ENCODE measurements around the gene CD52. TPM values are rescaled to one million over a fixed set of nuclear protein-coding genes. Genes with fewer than 3 reads are reported as not detected.
"Not testable (repeated sequence)": the region's sequence is repeated elsewhere in the genome, so short reads cannot be mapped to it uniquely, and the experiment has no call there.

The CD52 gene
- total RNA-seq, 4 donors from 2014 or later: 1.8 to 2.7 (median 2.2) TPM; not detected in 1

DNA sequence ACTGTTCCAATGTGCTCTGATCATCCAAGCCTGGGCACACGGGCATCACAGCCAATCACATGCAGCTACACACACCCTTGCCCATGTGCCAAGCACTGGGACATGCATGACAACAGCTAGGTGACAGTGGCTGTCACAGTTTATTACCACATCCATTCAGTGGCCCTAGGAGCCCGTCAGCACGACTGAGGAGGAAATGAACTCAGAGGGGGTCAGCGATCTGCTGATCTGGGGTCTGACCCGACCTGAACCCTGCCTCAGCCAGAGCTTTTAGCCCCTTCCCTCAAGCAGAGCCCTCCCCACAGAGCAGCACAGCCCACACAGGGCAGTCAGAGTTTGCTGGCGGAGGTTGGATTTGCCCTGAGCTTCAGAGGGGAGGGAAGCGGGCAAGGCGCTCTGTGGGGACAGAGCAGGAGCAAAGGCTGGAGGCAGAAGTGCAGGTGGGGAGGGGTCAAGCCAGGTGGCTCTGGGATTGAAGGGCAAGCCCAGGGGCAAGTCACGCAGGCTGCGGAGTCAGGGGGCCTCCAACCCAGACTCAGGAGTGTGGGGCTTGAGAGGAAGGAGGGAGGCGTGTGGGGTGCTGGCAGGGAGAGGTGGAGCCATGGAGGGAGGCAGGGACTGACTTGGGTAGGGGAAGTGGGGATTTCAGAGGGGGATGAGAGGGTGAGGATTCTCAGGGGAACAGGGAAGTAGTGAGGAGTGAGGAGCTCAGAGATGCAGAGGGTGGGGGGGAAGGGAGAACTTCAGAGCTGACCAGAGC is 27.5 kb upstream of the CD52 start:
- ATAC-seq: no peak
- H3K36me3 ChIP-seq: peaks cover 0 to 11% of the 10 kb centered on the region in 2 donors
- no peak for TF ChIP-seq POLR2A (IDR thresholded peaks at IDR 0.05)
- TF ChIP-seq, protein P1, sequence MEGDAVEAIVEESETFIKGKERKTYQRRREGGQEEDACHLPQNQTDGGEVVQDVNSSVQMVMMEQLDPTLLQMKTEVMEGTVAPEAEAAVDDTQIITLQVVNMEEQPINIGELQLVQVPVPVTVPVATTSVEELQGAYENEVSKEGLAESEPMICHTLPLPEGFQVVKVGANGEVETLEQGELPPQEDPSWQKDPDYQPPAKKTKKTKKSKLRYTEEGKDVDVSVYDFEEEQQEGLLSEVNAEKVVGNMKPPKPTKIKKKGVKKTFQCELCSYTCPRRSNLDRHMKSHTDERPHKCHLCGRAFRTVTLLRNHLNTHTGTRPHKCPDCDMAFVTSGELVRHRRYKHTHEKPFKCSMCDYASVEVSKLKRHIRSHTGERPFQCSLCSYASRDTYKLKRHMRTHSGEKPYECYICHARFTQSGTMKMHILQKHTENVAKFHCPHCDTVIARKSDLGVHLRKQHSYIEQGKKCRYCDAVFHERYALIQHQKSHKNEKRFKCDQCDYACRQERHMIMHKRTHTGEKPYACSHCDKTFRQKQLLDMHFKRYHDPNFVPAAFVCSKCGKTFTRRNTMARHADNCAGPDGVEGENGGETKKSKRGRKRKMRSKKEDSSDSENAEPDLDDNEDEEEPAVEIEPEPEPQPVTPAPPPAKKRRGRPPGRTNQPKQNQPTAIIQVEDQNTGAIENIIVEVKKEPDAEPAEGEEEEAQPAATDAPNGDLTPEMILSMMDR (IDR thresholded peaks at IDR 0.05): no peak
- no peak for TF ChIP-seq EP300 (IDR thresholded peaks at IDR 0.05)
- TF ChIP-seq POLR2AphosphoS5 (IDR thresholded peaks at IDR 0.05): no peak
- peak overlapping the region in 3 of 4 donors; percentile 48 to 95 (median 60) for H3K27ac ChIP-seq
- H3K9me3 ChIP-seq: no peaks in the 10 kb centered on the region
- H3K4me1 ChIP-seq: peaks cover 0 to 52% (median 14%) of the 10 kb centered on the region in 3 donors
- 67 to 72% methylated on average over 3 to 5 of the region's 11 CpGs for WGBS, 2 donors (ENCODE audit: low coverage in 1 of 2)
- H3K27me3 ChIP-seq: no peaks in the 10 kb centered on the region
- no peak overlapping the region for H3K4me3 ChIP-seq

DNA sequence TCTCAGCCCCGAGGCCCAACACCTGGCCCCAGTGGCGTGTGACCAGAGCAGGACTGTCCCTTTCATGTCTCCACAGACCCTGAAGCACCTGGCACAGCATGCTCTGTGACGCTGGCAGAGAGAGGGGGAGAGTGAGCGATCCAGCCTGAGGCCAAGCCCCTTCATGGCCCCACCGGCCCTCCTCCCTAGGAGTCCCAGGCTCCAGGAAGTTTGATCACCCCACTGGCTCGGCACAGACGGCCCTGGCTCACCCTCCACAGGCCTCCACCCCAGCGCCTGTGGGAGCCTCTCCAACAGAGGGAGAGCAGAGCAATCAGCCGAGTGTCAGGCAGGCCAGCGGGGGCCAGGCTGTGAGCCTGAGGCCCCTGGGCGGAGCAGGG is 26.9 kb upstream of the CD52 start:
- no peak for TF ChIP-seq EP300 (IDR thresholded peaks at IDR 0.05)
- TF ChIP-seq, protein P1 (IDR thresholded peaks at IDR 0.05): no peak
- no peak for TF ChIP-seq POLR2A (IDR thresholded peaks at IDR 0.05)
- no peak for TF ChIP-seq POLR2AphosphoS5 (IDR thresholded peaks at IDR 0.05)
- 50% methylated on average over 6 of the region's 11 CpGs; no CpG with 5 or more reads in 1 of the 2 donors for WGBS, 2 donors (ENCODE audit: low coverage in 1 of 2)
- no peak overlapping the region for H3K4me3 ChIP-seq
- H3K27ac ChIP-seq: peak overlapping the region in 3 of 4 donors; percentile 48 to 95 (median 60)
- ATAC-seq: peak; percentile 14
- peaks cover 0 to 46% (median 12%) of the 10 kb centered on the region in 3 donors for H3K4me1 ChIP-seq
- H3K27me3 ChIP-seq: no peaks in the 10 kb centered on the region
- H3K36me3 ChIP-seq: peaks cover 0 to 12% of the 10 kb centered on the region in 2 donors
- no peaks in the 10 kb centered on the region for H3K9me3 ChIP-seq

DNA sequence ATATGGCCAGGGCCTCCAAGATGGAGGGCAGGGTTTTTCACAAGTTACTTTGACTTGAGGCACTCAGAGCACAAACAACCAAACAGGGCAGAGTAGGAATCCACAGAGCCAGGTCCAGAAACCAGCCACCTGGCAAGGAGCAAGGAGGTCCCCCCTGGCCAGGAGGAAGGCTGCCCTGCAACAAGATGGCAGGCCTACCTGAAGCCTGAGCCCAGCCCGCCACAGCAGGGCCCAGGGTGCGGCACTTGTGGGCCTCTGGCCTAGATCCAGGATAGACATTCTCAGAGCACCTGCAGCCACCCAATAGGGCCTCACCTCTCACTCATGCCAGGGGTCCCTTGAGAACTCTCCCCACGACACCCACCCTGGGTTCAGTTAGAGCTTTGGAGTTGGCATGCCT is 26.3 kb upstream of the CD52 start:
- no CpG with 5 or more reads among the region's 3 CpGs for WGBS, 2 donors (ENCODE audit: low coverage in 1 of 2)
- Histone ChIP-seq H3K27me3 (no peaks in the 10 kb centered on the region), H3K36me3 (peaks cover 0 to 18% of the 10 kb centered on the region in 2 donors), H3K4me1 (peaks cover 0 to 41% (median 9%) of the 10 kb centered on the region in 3 donors), H3K9me3 (no peaks in the 10 kb centered on the region), H3K27ac (peak overlapping the region in 3 of 4 donors; percentile 48 to 95 (median 60)), H3K4me3 (no peak overlapping the region)
- TF ChIP-seq EP300 (IDR thresholded peaks at IDR 0.05): no peak
- no peak for TF ChIP-seq POLR2A (IDR thresholded peaks at IDR 0.05)
- TF ChIP-seq, protein P1 (IDR thresholded peaks at IDR 0.05): no peak
- no peak for TF ChIP-seq POLR2AphosphoS5 (IDR thresholded peaks at IDR 0.05)
- no peak for ATAC-seq

DNA sequence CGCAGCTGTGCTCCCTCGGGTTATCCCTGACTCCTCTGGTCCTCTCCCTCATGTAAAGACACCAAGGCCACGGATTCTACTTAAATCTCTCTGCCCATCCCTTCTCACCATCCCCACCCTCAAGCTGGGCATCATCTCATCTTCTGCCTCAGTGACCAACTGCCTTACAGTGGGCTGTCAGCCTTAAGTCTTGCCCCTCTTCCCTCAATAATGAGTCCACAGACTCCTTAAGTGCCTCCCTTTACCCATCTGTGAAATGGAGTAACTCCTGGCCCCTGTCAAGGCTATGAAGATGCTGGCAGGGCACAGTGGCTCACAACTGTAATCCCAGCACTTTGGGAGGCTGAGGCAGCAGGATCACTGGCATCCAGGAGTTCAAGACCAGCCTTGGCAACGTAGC is 25.8 kb upstream of the CD52 start:
- Histone ChIP-seq H3K36me3 (peaks cover 0 to 23% of the 10 kb centered on the region in 2 donors), H3K4me1 (peaks cover 0 to 36% (median 9%) of the 10 kb centered on the region in 3 donors), H3K4me3 (no peak overlapping the region), H3K27me3 (no peaks in the 10 kb centered on the region), H3K9me3 (no peaks in the 10 kb centered on the region), H3K27ac (no peak overlapping the region)
- no peak for ATAC-seq
- WGBS, 2 donors (ENCODE audit: low coverage in 1 of 2): 100% methylated on average over 4 of the region's 4 CpGs; no CpG with 5 or more reads in 1 of the 2 donors
- TF ChIP-seq EP300 (IDR thresholded peaks at IDR 0.05): no peak
- no peak for TF ChIP-seq POLR2A (IDR thresholded peaks at IDR 0.05)
- TF ChIP-seq, protein P1 (IDR thresholded peaks at IDR 0.05): no peak
- no peak for TF ChIP-seq POLR2AphosphoS5 (IDR thresholded peaks at IDR 0.05)

DNA sequence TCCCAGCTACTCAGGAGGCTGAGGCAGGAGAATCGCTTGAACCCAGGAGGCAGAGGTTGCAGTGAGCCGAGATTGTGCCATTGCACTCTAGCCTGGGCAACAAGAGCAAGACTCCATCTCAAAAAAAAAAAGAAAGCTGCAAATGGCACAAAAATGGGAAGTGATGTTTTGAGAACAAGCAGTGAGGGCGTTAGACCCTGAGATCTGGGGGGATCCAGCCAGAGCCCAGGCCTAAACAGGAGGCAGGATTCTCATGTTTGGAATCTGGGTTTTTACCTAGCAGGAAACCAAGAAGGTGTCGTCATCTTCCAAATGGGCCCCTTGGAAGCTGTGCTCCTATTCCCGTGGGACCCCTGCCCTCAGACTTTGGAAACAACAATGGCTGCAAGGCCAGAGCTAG is 25.0 kb upstream of the CD52 start:
- not testable (repeated sequence) for H3K4me3 ChIP-seq, H3K9me3 ChIP-seq, ATAC-seq, H3K27me3 ChIP-seq, H3K27ac ChIP-seq
- 90 to 100% methylated on average over 1 to 5 of the region's 5 CpGs for WGBS, 2 donors (ENCODE audit: low coverage in 1 of 2)
- peaks cover 0 to 30% of the 10 kb centered on the region in 2 donors for H3K36me3 ChIP-seq
- H3K4me1 ChIP-seq: peaks cover 0 to 30% (median 6%) of the 10 kb centered on the region in 3 donors

Measured in gastroesophageal sphincter (tissue), 4 donors.